SH-SY5Y (cell line): Measurements from ENCODE around the gene CFAP107.

Experiments
- GATA2 ChIP-seq: IDR thresholded peaks from 2 replicates; pipeline ENCODE4 v1.6.1; 2011; ENCODE audit warnings: mild to moderate bottlenecking, low read depth, low read length
- GATA3 ChIP-seq: IDR thresholded peaks from 2 replicates; pipeline ENCODE4 v1.6.1; 2011; ENCODE audit warnings: low read depth, mild to moderate bottlenecking, low read length, moderate library complexity

DNA sequence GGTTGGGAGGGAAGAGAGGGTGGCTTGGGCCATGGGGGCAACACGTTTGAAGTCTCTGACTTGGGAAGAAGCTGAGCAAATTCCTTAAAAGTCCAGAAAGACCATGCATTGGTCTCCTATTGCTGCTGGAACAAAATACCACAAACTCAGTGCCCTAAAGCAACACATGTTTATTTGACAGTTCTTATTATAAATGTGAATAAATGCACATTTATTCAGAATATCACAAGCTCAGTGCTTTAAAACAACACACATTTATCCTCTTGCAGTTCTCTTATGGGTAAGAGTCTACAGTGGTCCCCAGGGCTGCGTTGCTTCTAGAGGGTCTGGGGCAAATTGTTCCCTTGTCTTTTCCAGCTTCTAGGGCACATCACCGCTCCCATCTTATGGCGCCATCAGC, 17.5 kb downstream of the CFAP107 start:
- no peak for TF ChIP-seq GATA2
- TF ChIP-seq GATA3: no peak
